ENCODE data around the gene CEND1.

DNA sequence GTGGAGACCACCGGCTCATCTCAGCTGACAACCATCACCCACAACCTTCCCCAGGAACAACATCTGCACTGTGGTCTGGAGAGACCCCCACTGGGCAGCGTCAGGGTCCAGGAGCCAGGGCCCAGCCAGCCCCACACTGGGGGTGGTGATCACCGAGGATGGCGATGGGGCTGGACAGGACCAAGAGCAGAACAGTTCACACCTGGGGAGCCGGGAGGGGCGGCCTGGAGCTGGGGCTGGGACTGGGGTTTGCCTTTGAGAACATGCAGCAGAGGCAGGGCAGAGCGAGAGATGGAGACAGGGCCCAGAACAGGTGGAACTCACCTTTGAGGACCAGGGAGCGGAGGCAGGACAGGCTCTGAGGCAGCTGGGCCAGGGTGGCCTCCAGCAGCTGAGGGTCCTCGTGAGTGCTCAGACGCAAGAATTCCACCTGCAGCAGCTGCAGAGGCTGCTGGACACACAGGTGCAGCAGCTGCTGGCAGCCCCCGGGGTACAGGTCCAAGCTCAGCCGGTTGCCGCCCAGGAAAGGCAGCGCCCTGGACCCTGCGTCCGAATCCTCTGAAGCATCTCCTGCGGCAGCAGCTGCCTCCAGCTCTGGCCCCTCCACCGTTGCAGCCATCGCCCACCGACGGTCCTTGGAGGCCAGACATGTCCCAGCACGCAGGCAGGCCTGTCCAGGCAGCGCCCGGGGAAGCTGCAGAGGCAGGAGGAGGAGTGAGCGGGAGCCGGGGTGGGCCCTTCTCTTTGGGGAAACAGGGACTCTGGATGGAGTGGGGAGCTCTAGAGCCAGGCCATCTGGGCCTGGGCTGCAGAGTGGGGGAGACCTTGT lies 14.1 kb upstream of the CEND1 start:
- TF ChIP-seq CTCF (IDR thresholded peaks at IDR 0.05), result no peak
- no peak for TF ChIP-seq POLR2A (IDR thresholded peaks at IDR 0.05)
- no peak for TF ChIP-seq POLR2AphosphoS5 (IDR thresholded peaks at IDR 0.05)
- TF ChIP-seq EP300 (IDR thresholded peaks at IDR 0.05), result no peak

All from gastroesophageal sphincter (tissue), 3 donors.